ENCODE results near the gene ITGB5.
"Not testable (repeated sequence)": the region's sequence is repeated elsewhere in the genome, so short reads cannot be mapped to it uniquely, and the experiment has no call there.

ITGB5 gene

DNA sequence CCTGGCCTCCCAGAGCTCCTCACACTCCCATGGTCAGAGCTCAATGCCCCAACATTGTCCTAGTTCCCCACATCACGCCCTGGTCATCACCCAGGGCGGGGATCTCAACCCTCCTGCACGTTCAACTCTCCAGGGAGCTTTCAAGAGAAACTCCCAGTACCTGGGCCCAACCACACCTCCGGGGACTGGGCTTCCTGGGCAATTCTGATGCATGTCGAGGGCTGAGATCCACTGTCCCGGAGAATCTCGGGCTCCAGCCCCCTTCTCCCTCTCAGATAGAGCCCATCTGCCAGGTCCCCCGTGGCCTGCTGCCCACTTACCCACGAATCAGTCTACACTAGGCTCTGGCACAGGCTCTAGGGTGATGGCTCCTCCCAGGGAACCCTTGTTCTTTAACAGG lies 117.7 kb downstream of the ITGB5 start:
- no peak for DNase-seq

DNA sequence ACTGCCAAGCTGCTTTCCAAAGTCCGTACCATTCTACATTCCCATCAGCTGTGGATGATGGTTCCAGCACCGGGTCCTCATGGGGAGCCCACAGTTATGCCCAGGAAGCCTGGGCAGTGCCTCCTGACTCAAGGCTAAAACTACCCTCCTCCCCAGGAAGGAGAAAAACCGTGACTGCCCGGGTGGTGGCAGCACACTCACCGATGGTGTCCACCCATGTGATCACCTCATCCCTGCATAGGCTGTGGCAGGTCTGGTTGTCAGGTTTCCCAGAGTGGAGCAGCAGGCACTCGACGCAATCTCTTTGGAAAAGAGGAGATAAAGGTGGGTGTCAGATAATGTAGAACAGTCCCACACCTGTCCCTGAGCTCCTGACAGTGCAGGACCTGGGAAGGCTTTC lies 118.4 kb downstream of the ITGB5 start:
- no peak for DNase-seq

GRCh38 chr3:124767691-124768090 lies 119.5 kb downstream of the ITGB5 start:
- no peak for DNase-seq

- DNase-seq = no peak
Observed at GRCh38 chr3:124767264-124767663, 119.9 kb downstream of the ITGB5 start.

DNA sequence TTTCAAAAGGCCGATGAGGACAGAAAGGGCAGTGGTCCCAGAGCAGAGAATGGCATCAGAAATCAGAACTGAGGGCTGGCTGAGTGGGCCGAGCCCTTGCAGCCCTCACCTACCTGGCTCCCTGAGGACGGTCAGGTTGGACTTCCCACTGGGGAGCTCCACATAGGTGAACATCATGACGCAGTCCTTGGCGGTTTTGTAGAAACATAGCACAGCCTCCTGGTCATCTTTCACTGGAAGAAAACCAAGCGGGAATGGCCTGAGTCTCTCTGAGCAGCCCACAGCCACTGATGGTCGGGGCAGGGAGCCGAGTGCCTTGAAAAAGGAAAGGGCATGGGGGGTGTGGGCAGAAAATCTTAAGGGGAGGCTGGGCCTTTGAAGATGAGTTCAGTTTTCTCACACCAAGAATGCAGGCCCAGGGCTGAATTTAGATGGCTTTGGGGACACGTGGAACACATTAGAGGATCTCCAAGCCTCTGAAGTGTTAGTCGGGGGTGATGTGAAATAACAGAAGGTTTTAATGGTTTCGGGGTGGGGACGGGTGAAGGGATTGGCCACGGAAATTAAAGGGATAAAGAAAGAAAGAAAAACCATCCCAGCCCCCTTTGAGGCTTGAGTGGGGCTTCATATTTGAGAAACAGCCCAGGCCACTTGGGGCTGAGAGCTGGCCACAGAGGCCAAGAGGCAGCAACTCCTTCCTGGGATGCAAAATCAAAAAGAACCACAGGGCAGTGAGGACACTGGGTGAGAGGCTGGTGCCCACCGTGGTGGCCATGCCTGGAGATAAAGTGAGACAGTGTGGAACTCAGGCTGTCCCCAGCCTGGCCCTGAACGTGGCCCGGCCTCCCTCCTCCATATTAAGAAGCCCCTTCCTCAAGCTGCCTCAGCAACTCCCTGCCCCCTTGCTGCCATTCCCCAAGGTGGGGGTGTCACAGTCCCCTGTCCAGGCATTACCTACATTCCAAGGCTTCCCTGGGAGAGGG lies 120.8 kb downstream of the ITGB5 start:
- DNase-seq = no peak

DNA sequence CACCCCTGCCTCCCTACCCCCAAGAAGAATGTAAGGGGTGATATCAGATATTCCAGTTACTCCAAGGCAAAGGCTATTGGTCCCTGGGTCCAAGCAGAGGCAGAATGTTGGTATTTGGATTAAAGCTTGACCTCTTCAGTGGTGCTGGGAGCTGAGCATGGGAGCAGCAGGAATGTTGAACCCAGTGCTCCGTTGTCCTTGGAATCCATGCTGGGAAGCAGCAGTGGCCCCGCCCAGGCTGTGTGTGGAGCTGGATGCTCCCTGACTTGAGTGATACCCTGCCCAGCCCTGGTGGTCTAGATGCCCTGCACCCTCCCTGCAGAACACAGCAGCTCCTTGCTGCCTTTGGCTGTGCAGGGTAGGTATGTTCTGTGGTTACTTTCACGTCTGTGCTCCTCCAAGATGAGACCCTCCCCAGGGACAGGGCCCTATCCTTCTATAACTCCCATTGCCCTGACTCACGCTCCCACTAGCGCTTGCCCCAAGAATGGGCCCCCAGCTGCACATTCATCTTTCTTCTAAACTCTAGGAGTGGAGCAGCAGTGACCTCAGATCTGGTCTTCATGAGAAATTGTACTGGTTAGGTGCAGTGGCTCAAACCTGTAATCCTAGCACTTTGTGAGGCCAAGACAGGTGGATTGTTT lies 121.8 kb downstream of the ITGB5 start:
- no peak for DNase-seq

DNA sequence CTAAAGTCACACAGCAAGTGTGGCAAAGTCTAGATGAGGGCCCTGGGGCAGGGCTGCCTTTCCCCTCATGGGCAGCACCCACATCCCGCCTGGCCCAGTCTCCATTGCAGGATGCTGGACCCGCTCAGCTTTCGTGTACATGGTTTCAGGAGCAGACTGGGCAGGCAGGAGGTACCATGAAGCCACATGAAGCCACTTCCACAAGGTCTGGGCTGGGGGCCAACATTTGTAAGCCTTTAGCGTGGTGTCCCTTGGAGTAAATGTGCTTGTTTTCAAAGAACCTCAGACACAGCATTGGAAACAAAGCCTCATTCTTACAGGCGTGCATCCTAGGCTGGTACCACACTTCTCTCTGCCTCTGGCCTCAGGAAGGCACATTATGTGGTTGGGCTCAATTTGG lies 122.4 kb downstream of the ITGB5 start:
- no peak for DNase-seq

GRCh38 chr3:124763644-124764358 lies 123.4 kb downstream of the ITGB5 start:
- no peak for DNase-seq

GRCh38 chr3:124763206-124763605 lies 124.0 kb downstream of the ITGB5 start:
- DNase-seq = no peak

GRCh38 chr3:124762661-124763011 lies 124.5 kb downstream of the ITGB5 start:
- DNase-seq = no peak

DNA sequence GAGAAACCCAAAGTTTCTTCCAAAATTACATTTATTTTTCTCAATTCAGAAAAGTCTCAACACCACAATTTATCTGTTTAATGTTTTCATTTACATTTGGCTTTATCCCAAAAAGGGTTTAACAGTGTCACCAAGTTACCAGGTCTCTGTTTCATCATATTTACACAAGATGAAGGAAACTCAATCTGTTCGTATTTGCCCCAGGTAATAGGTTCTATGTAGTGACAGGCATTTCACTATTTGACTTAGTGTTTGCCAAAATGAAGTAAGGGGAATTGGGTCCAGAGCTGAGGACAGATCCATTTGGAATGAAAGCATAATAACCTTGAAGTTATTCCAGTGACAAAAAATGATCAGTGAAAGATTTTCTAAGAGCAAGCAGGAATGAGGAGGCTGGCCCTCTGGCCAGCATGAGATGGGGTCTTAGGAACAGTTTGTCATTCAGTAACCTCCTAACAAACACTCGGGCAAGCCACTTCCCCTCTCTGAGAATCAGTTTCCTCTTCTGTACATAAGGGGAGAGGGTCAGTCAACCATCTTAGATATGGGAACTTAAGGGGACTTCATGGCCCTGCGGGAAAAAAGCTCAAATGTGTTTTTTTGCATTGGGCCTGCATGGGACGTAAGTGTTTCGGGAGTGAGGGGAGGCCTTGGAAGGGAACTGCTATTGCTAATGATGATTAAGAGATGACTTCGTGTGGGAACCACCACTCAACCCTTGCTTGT lies 125.1 kb downstream of the ITGB5 start:
- no peak for DNase-seq

DNA sequence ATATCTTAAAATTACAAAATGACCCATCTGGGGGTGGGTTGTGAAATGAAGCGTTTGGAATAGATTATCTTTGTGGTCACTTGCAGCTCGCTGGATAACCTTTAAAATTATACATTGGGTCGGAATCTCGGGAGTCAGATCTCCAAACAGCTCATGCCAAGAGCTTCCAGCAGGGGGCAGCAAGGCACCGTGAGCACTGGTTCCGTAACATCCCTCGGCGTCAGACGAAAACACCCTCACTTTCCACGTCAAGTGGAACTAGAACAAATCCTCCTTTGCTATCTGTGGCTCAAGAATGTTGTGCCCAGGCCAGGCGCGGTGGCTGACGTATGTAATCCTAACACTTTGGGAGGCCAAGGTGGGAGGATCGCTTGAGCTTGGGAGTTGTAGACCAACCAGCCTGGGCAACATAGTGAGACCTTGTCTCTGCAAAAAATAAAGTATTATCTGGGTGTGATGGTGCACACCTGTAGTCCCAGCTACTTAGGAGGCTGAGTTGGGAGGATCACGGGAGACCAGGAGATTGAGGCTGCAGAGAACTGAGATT lies 125.8 kb downstream of the ITGB5 start:
- DNase-seq = peak; percentile 69 to 76

GRCh38 chr3:124760601-124761000 lies 126.6 kb downstream of the ITGB5 start:
- no peak for DNase-seq

DNA sequence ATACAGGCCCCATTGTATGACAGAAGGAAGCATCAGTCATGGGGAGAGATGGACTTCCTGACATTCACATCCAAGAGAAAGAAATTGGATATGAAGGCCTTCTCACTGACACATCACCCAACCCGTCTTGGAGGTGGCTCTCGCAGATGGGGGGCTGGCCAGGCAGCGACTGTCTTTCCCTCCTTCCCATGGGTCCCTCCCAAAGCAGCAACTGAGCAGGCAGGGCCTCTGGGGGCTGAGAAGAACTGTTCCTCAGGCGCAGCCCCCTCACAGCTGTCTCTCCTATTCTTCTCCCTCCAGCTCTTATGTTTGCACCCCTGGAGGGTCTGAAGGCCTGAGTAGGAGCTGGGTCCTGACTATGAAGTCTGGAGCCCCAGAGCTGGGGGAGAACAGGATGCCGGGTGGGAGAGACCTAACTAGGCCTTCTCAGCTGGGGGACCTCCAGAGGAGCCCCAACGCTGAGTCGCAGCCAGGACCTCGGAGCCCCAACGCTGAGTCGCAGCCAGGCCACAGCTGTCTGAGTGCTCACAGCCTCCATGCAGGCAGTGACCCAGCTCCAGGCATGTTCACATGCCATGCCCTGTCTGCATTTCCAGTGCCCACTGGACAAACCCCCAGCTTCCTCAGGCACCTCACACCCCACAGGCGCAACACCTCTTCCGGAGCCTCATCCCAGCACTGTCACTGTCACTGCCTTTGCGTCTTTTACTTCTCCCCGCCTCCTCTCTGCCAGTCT lies 127.3 kb downstream of the ITGB5 start:
- DNase-seq = no peak

DNA sequence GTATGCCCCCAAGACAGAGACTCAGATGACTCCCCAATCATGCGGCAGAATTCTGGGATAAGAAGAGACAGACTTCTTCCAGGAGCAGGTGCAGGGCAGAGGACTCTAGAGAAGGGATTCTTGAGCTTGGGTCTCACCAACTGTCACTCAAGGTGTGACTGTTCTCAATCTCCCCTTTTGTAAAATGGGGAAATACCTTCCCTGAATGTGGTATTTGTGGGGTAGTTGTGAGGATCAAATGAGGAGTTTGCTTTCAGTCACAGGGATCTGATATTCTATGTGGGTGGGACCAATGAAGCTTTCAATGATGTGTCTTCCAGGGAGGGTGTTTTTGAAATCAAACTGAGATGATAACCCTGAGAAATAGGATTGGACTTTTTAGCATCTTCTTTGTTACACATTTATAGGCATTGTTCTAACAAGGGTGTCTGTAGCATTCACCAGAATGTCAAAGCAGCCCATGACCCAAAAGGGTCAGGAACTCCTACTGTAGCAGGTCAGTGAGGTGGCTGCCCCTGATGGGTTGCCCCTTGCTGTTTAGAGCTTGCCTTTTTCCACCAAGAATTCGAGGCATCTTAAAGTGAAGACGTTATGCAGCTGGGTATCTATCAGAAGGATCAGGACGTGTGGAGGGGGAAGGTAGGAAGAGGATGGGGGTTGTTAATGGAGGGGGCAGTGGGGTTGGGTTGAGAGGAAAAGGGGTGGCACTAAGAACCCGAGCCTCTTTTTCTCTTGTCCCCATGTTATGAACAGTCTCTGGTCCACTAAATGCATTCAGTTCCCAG lies 128.1 kb downstream of the ITGB5 start:
- no peak for DNase-seq

DNA sequence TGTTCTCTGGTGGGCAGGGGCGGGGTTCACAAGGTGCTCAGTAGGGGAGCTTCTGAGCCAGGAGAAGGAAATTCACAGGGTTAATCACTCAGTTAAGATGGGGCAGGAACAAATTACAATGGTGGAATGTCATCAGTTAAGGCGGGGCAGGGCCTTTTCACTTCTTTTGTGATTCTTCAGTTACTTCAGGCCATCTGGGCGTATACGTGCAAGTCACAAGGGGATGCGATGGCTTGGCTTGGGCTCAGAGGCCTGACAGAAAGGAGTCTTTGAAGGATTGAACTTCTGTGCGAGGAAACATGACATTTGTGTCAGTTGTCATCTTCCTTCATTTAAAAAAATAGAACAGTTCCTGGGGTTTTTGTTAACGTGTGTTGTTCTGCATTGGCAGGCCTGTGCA lies 129.2 kb downstream of the ITGB5 start:
- not testable (repeated sequence) for DNase-seq

DNA sequence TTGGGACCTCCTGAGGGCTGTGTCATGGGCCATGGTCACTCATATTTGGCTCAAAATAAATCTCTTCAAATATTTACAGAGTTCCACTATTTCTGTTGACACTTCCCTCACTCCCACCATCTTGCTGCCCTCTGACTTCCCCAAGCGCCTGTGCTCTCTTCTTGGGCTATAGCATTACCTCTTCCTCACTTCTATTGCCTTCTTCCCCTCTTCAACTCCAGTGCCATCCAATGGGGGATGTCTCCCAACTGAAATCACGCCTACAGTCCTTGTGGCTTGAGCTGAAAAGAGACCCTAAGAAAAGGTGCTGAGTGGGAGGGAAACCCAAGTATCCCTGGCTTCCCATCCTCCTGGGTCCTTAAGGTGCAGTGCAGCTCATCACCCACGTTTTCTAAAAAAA lies 135.1 kb downstream of the ITGB5 start:
- no peak for DNase-seq

DNA sequence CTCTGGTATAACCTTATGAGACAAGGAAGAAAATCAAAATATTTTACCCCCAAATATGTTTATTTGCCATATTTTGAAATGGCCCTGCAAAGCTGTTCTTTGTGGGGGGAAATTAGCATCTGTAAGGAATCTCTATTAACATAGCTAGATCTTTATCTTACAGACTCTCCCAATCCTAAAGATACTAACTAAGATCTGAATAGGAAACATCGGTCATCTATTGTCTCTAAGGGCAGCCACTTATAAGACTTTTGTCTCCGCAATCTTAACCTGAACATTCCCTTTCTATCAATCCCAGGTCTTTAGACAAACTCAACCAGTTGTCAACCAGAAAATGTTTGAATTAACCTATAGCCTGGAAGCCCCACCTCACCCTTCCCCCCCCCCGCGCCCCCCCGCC lies 135.7 kb downstream of the ITGB5 start:
- DNase-seq = no peak

GRCh38 chr3:124749877-124750276 lies 137.3 kb downstream of the ITGB5 start:
- DNase-seq = not testable (repeated sequence)

DNA sequence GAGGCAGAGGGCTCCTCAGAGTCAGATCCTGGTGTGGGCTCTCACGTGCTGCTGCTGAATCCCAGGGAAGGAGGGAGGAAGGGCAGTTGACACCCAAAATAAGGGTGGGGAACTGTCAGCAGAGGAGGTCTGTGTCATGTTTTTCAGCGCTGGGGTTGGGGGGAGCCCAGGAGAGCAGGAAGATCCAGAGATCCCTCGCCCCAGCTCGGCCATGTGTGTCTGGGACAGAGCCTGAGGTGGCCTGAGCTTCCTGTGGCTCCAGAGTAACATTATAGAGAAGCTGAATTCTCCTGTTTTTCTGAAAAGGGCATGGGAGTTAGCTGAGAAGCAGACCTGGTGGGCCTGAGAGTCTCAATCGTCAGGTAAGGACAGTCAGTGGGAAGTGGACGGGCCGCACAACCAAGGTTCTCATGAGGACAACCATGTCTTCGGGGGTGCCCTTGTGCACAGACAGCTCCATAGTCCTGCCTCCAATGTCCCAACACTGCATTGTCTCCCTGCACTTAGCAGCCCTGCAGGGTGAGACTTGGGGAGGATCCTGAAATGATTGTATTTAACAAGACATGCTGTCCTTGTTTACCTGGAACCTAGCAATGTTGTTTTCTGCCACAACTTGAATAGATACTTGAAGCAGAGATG lies 138.5 kb downstream of the ITGB5 start:
- no peak for DNase-seq
